Measurements from ENCODE around the gene PTTG1IP. TPM values are rescaled to one million over a fixed set of nuclear protein-coding genes. Genes with fewer than 3 reads are reported as not detected.

The PTTG1IP gene
- total RNA-seq, 2 experiments from 2014 or later: 38.9 to 58.1 TPM

DNA sequence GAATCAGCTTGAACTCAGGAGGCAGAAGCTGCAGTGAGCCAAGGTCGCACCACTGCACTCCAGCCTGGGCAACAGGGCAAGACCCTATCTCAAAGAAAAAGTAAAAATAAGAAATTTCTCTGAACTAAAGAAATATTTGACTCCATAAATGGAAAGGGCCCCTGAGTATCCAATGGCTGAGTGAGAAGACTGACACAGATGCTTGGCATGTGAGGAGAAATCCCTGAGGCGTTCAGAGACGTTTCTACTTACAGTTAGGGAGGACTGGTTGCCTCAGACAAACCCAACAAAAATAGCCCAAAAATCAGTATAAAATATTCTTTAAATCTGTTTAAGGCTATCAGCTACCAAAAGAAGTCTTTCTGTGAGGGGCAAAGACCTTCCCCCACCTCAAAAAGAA is 52.6 kb downstream of the PTTG1IP start:
- intact Hi-C loops (cut with micrococcal nuclease; ENCODE audit: unreplicated experiment): no loop called here
- BruUV-seq (replicated peaks): no TSS peak
- Histone ChIP-seq H4K20me1 (ENCODE audit: insufficient read depth, low read length) (peaks cover 4% of the 10 kb centered on the region; the same call in 1 of the 2 replicates), H3K9me2 (ENCODE audit: insufficient read depth, low read length) (no peaks in the 10 kb centered on the region), H3K4me3 (ENCODE audit: low read depth, low read length, poor library complexity, severe bottlenecking) (no peak overlapping the region), H3K4me2 (ENCODE audit: low read length) (no peak overlapping the region), H3K36me3 (ENCODE audit: insufficient read depth, low read length) (no peaks in the 10 kb centered on the region), H3K79me2 (ENCODE audit: insufficient read depth, low read depth, low read length) (peaks cover 11% of the 10 kb centered on the region; the same call in 1 of the 2 replicates), H2AFZ (ENCODE audit: low read length) (no peak overlapping the region), H3K27ac (ENCODE audit: low read depth, low read length, poor library complexity, severe bottlenecking) (no peak overlapping the region), H3K4me1 (ENCODE audit: insufficient read depth, low read length, poor library complexity, severe bottlenecking) (peaks cover 6% of the 10 kb centered on the region), H3K9me3 (ENCODE audit: low read length) (peaks cover 15% of the 10 kb centered on the region)
- TF ChIP-seq, protein P1, sequence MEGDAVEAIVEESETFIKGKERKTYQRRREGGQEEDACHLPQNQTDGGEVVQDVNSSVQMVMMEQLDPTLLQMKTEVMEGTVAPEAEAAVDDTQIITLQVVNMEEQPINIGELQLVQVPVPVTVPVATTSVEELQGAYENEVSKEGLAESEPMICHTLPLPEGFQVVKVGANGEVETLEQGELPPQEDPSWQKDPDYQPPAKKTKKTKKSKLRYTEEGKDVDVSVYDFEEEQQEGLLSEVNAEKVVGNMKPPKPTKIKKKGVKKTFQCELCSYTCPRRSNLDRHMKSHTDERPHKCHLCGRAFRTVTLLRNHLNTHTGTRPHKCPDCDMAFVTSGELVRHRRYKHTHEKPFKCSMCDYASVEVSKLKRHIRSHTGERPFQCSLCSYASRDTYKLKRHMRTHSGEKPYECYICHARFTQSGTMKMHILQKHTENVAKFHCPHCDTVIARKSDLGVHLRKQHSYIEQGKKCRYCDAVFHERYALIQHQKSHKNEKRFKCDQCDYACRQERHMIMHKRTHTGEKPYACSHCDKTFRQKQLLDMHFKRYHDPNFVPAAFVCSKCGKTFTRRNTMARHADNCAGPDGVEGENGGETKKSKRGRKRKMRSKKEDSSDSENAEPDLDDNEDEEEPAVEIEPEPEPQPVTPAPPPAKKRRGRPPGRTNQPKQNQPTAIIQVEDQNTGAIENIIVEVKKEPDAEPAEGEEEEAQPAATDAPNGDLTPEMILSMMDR (conservative IDR thresholded peaks at IDR 0.05; ENCODE audit: low read length): no peak
- no peak for TF ChIP-seq EZH2phosphoT487 (IDR thresholded peaks at IDR 0.05; ENCODE audit: borderline replicate concordance, low read depth, low read length)
- POLR2A ChIA-PET: interaction anchor here (0.6 kb wide), 1 partner anchor 53 kb away, joined by 5 read pairs; the partner anchor contains the start of gene PTTG1IP
- DNase-seq (ENCODE audit: low spot score): no peak
- CTCF ChIA-PET (ENCODE audit: unreplicated experiment): no interaction called here

DNA sequence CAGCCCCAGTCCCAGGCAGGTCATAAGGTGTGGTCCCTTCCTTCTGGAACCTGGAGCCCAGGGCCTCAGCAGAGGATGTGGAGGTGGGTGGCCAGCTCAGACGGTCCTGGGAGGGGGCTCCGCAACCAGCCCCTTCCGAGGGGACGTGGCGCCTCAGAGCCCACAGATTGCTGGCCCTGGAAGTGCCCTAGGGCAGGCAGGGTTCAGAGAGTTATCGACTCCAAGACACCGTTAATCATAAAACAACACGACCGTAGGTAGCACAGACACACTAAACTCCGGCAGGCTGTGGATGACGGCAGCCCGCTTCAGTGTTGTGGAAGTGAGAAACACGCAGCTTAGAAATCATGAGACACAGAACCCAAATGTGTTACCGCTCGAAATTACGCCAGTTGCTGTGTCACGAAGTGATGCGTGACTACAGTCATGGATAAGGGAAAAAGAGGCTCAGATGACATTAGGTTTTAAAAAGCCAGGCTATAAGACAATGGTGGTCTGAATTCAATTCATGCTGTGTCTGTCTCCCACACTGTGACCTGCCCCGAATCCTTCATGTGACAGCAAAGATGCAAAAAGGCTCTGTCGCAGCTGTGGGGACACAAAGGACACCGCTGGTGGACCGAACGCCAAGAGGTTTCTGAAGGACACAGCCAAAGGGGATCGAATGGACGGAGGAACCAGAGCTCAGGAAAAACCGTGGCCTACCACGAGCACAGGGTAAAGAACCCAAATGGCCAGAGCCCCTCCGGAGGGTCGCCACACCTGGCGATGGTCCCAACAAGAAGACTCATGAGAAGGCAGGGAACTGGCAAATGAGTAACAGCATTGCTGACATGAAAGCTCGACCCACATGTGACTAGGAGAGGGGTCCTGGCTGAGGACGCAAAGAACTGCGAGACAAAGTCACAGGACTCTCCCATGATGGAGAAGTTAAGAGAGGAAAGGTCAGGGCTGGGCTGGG is 53.9 kb downstream of the PTTG1IP start:
- no peak overlapping the region for H3K4me2 ChIP-seq (ENCODE audit: low read length)
- no peak for TF ChIP-seq EZH2phosphoT487 (IDR thresholded peaks at IDR 0.05; ENCODE audit: borderline replicate concordance, low read depth, low read length)
- TF ChIP-seq, protein P1 (conservative IDR thresholded peaks at IDR 0.05; ENCODE audit: low read length): no peak
- intact Hi-C loops (cut with micrococcal nuclease; ENCODE audit: unreplicated experiment): loop anchor here (5.0 kb wide), 1 partner anchor 113 kb away; no protein-coding TSS in a partner anchor
- no peak overlapping the region for H2AFZ ChIP-seq (ENCODE audit: low read length)
- H3K4me1 ChIP-seq (ENCODE audit: insufficient read depth, low read length, poor library complexity, severe bottlenecking): peaks cover 6% of the 10 kb centered on the region
- ChIA-PET CTCF (ENCODE audit: unreplicated experiment) (no interaction called here), POLR2A (no interaction called here)
- no peak for DNase-seq (ENCODE audit: low spot score)
- H3K9me3 ChIP-seq (ENCODE audit: low read length): peaks cover 15% of the 10 kb centered on the region
- no peaks in the 10 kb centered on the region for H3K36me3 ChIP-seq (ENCODE audit: insufficient read depth, low read length)
- H3K79me2 ChIP-seq (ENCODE audit: insufficient read depth, low read depth, low read length): peaks cover 13% of the 10 kb centered on the region; the same call in 1 of the 2 replicates
- no peak overlapping the region for H3K27ac ChIP-seq (ENCODE audit: low read depth, low read length, poor library complexity, severe bottlenecking)
- no TSS peak for BruUV-seq (replicated peaks)
- H3K4me3 ChIP-seq (ENCODE audit: low read depth, low read length, poor library complexity, severe bottlenecking): no peak overlapping the region
- H4K20me1 ChIP-seq (ENCODE audit: insufficient read depth, low read length): peaks cover 4% of the 10 kb centered on the region; the same call in 1 of the 2 replicates
- no peaks in the 10 kb centered on the region for H3K9me2 ChIP-seq (ENCODE audit: insufficient read depth, low read length)

Data from OCI-LY7 (cell line).